Measurements from ENCODE around the gene HOXC6.

HOXC6 gene

GRCh38 chr12:54012631-54013409, 15.4 kb upstream of the HOXC6 start:
- DNase-seq (ENCODE audit: low read depth in 2 of 2, low spot score in 1 of 2), result no peak

GRCh38 chr12:54014377-54015017, 13.7 kb upstream of the HOXC6 start:
- DNase-seq (ENCODE audit: low read depth in 2 of 2, low spot score in 1 of 2), result no peak

- no peak for DNase-seq (ENCODE audit: low read depth in 2 of 2, low spot score in 1 of 2)
These were observed 13.0 kb upstream of the HOXC6 start for GRCh38 chr12:54015018-54015931.

- DNase-seq (ENCODE audit: low read depth in 2 of 2, low spot score in 1 of 2), result no peak
These were observed 12.2 kb upstream of the HOXC6 start for GRCh38 chr12:54016051-54016450.

DNA sequence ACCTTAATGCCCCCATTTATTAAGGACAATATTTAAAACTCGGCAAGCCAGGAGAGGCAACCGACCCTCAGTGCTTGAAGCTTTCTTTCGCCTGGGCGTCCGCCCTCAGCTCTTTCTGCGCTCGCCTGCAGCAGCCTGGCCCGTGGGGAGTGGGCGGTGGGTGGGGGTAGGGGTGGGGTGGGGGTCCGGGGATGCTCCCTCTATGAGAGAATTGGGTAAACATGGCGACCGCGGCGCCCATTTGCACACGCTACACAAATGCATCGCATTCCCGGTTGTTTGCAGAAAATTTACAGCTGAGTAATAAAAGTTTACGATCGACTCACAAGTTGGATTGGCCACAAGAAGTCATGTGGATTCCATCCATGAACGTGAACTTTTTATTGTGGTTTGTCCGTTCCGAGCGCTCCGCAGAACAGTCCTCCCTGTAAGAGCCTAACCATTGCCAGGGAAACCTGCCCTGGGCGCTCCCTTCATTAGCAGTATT, 11.7 kb upstream of the HOXC6 start:
- DNase-seq (ENCODE audit: low read depth in 2 of 2, low spot score in 1 of 2), result no peak

DNA sequence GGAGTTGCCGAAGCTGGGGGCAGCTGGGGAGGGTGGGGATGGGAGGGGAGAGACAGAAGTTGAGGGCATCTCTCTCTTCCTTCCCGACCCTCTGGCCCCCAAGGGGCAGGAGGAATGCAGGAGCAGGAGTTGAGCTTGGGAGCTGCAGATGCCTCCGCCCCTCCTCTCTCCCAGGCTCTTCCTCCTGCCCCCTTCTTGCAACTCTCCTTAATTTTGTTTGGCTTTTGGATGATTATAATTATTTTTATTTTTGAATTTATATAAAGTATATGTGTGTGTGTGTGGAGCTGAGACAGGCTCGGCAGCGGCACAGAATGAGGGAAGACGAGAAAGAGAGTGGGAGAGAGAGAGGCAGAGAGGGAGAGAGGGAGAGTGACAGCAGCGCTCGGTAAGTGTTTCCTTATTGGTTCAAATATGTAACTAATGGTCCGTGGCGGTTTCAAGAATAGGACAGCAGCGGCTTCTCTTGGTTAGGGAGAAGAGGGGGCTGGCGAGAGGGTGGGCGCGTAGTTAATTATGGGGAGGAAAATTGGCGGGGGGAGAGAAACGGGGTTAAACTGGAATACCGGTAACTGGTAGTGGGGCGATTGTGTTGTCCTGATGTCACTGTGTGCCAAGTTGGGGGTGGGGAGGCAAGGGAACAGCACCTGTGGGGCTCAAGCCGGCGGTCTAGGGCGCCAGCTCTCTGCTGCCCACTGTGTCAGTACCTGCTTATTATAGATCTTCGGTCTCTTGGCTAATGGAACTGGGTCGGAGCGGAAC, 11.0 kb upstream of the HOXC6 start:
- no peak for DNase-seq (ENCODE audit: low read depth in 2 of 2, low spot score in 1 of 2)

DNA sequence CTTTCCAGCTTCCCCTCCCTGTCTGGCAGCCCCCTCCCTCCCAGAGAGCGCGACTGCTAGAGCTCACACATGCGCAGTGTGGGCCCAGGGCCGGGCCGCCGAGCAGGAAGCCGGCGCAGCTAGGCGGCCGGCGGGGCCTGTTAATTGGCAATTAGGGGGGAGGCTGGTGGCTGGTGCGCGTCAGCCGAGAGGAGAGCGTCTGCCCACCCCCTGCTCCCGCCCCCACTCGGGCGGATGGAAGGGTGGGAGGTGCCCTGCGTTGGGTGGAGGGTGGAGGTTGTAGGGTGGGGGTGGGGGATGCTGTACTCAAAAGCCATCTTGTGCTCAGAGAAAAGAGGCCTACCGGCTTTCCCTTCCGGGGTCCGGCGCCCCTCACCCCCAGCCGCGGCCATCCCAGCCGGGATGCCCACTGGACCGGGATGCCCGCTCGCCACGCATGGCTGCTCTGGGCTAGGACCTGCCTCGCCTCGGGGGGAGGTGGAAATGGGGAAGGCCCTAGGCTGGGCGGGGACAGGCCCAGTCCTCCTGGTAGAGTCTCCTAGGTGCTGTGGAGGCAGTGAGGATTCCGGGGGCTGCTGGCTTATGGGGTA, 10.3 kb upstream of the HOXC6 start:
- peak; percentile 40 to 59 for DNase-seq (ENCODE audit: low read depth in 2 of 2, low spot score in 1 of 2)

GRCh38 chr12:54018468-54018984, 9.7 kb upstream of the HOXC6 start:
- DNase-seq (ENCODE audit: low read depth in 2 of 2, low spot score in 1 of 2), result no peak

DNA sequence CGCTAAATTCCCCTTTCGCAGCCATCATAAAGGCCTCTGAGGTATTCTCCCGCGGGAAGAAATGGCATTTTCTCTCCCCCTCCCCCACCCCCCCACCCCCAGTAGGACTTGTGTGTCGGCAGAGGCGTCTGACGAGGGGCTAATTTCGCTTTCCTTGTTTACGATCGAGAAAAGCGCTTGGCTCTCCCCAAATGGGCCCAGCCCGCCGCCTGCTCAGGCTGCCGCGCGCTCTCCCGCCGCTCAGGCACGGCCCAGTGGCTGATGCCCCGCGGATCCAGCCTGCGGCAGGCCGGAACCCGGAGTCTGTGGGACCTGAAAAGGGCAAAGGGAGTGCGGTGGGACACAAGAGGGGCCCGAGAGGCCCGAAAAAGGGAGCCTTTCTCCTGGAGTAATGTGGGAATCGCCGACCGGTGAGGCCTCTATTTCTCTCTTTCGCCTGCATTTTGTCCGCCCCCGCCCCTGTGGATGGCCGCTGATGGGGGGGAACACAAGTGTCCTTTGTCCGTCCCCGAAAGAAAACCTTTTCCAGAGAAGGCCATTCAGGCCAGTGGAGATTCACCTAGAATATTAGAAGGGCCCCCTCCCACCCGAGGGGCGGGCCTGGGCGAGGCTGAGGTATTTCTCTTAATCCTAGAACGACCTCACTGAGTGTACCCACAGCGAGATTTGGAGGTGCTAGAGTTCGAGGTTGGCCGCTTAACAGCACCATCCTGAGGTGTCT, 9.0 kb upstream of the HOXC6 start:
- no peak for DNase-seq (ENCODE audit: low read depth in 2 of 2, low spot score in 1 of 2)

GRCh38 chr12:54019924-54020590, 8.2 kb upstream of the HOXC6 start:
- DNase-seq (ENCODE audit: low read depth in 2 of 2, low spot score in 1 of 2), result no peak

- no peak for DNase-seq (ENCODE audit: low read depth in 2 of 2, low spot score in 1 of 2)
These were observed 7.4 kb upstream of the HOXC6 start for GRCh38 chr12:54020591-54021405.

DNA sequence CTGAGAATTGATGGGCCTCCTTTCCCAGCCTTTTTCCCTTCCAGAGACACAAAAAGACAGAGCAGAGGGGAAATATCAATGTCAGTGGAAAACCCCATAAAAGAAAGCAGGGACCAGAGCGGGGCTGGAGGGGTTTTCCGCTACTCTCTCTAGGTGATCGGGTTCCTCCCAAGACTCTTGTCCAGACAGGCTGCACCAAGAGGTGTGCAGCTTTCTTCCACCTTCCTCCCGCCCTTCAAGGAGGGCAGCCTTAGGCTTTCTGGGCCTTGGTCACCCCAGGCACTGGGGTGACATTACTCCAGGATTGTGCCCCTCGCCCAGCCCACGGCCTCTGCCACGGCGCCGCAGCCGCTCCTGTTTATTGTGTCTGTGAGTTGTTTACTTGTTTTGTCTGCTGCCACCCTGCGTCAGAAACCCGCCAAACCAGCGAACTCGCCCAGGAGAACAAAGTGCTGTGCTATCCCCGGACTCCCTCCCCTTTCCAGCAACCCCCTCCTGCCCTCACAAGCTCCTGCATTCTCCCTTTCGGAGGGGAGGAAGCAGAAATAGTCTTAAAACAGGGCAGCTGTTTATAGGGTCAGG, 6.7 kb upstream of the HOXC6 start:
- no peak for DNase-seq (ENCODE audit: low read depth in 2 of 2, low spot score in 1 of 2)

DNA sequence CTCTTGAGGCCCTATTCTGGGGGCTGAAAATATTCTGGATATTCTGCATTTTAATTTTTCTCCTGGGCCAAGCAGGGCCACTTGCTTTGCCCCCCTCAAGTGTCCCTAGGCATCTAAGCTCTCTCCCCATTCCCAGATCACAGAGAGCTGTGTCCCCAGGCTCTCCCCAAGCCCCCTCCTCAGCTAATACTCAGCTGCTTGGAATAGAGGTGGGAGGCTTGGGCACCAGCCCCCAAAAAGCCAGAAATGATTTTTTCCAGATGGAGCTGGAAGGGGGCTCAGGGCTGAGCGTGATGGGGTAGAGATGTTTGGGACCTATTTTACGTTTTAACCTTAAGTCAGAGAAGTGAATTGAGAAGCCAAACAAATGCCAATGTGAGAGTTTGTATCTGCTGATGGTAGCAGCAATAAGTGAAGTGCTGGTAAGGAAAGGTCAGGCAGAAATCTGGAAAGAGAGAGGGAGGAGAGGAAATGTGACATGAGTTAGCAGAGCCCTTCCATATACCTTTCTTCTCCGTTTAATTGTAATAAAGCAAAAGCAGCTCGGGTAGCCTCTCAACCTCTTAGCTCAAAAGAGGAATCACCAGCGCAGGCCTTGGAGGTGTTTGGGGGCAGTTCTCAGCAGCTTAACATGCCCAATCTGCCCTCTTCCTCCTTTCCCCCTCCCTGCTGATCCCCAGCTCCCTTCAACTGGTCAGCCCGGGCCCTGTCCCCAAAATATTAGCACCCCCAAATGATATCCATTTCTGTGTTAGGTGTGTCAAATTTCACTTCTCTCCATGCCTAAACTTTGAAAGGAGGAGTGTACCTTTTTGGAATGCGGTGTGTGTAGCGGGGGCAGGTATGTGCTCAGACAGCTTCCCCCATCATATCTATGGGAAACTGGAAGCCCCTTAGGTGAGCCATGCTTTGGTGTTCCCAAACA, 5.0 kb upstream of the HOXC6 start:
- DNase-seq (ENCODE audit: low read depth in 2 of 2, low spot score in 1 of 2), result no peak

- DNase-seq (ENCODE audit: low read depth in 2 of 2, low spot score in 1 of 2), result no peak
These were observed 4.1 kb upstream of the HOXC6 start for GRCh38 chr12:54024127-54024526.

DNA sequence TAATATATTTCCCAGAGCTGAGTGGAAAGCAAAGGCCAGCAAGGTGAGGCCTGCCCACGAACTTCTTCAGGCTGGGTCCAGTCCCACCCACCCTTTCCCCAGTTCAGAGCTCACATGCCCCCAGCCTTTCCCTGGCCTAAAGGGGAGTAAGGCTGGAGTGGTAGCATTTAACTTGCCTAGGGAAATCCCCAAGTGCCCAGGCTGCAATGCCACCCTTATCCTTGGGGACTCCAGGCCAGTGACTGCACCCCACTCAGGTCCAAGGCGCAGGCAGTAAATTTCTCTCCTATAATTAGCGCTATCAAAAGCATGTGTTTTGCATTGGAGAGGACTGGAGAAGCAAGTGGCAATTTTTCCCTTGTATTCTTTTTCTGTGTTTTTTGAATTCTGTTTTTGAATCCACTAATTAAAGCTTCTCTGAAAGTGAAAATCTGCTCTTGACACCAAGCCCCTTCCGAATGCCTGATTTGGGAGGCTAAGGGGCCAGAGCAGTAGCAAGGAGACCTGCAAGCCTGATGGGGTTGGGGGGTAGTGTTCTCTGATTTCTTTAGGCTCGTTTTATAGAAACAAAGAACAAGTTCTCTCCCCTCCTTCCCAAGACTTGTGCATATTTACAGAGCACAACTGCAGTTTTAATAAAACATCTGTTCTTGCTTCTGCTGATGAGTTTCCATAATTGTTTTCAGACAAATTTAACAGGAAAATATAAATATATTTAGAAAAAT, 3.5 kb upstream of the HOXC6 start:
- DNase-seq (ENCODE audit: low read depth in 2 of 2, low spot score in 1 of 2), result no peak

All from stimulated activated CD8-positive, alpha-beta memory T cell treated with anti-CD3 and anti-CD28 coated beads, Interleukin-4, amount 100 ng/mL, for 4 hours (primary cell).